Tongue (tissue), 2 donors: ENCODE results near the gene ZBED1. TPM values are rescaled to one million over a fixed set of nuclear protein-coding genes. Genes with fewer than 3 reads are reported as not detected.
"Not testable (repeated sequence)": the region's sequence is repeated elsewhere in the genome, so short reads cannot be mapped to it uniquely, and the experiment has no call there.

Experiments
- DNase-seq: peaks from one replicate; pipeline ENCODE4 v3.0.0-alpha.2; 2015
- total RNA-seq: library from RNA; depleted of rRNA; stranded (reverse); fragments of >200 nt; gene quantifications from one replicate; pipeline ENCODE4 v1.2.3, GENCODE V29; 2014

The ZBED1 gene
- total RNA-seq, 1 donor from 2014 or later: 33.6 TPM

GRCh38 chrX:2519638-2520037, 18.9 kb upstream of the ZBED1 start:
- DNase-seq: not testable (repeated sequence)

DNA sequence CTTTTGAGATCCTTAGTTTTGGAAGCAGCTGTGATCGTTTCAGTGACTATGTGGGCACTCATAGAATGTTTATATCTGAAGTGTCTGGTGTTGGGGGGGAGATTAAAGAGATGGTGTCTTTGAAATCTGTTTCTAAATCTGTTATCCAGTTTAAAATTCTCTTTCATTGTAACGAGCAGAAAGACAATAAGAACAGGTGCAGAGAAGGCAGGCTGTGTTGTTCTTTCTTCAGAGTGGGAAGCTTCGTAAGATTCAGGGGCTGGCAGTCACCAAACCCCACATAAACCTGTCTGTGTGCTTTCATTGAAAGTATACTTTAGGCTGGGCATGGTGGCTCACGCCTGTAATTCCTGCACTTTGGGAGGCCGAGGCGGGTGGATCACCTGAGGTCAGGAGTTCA, 16.3 kb upstream of the ZBED1 start:
- no peak for DNase-seq

DNA sequence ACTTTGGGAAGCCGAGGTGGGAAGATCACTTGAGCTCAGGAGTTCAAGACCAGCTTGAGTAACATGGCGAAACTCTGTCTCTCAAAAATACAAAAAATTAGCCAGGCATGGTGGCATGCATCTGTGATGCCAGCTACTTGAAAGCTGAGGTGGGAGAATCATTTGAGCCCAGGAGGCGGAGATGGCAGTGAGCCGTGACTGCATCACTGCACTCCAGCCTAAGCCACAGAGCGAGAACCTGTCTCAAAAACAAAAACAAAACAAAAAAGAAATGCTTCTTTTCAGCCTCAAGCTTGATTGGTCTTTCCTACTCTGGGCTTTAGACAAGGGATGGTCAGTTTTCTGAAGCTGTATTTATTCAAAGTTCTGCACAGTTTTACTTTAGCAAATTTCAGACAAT, 15.8 kb upstream of the ZBED1 start:
- DNase-seq: no peak

DNA sequence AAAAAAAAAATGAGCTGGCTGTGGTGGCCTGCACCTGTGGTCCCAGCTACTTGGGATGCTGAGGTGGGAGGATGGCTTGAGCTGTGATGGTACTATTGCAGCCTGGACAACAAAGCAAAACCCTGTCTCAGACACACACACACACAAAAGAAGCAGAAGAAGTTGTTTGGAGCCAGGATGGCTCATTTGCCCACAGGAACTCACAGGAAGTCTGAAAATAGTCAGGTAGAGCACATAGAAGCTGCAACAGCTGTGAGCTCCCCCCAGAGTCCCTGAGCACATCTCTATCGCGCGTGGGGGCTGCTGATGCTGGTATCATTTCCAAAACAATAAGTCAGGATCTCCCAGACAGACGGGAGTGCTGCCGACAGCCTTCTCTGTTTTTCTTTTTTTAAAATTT, 13.4 kb upstream of the ZBED1 start:
- DNase-seq: no peak

- no peak for DNase-seq
Measured at GRCh38 chrX:2513121-2513664, 12.4 kb upstream of the ZBED1 start.

- DNase-seq: no peak
Measured at GRCh38 chrX:2512501-2512900, 11.7 kb upstream of the ZBED1 start.

- no peak for DNase-seq
Measured at GRCh38 chrX:2511326-2511725, 10.6 kb upstream of the ZBED1 start.

- DNase-seq: no peak
Measured at GRCh38 chrX:2508648-2509335, 8.0 kb upstream of the ZBED1 start.

GRCh38 chrX:2507904-2508627, 7.3 kb upstream of the ZBED1 start:
- no peak for DNase-seq

GRCh38 chrX:2507196-2507595, 6.4 kb upstream of the ZBED1 start:
- no peak for DNase-seq

- DNase-seq: not testable (repeated sequence)
Measured at GRCh38 chrX:2505341-2505740, 4.6 kb upstream of the ZBED1 start.

- DNase-seq: no peak
Measured at GRCh38 chrX:2504706-2505332, 4.0 kb upstream of the ZBED1 start.

DNA sequence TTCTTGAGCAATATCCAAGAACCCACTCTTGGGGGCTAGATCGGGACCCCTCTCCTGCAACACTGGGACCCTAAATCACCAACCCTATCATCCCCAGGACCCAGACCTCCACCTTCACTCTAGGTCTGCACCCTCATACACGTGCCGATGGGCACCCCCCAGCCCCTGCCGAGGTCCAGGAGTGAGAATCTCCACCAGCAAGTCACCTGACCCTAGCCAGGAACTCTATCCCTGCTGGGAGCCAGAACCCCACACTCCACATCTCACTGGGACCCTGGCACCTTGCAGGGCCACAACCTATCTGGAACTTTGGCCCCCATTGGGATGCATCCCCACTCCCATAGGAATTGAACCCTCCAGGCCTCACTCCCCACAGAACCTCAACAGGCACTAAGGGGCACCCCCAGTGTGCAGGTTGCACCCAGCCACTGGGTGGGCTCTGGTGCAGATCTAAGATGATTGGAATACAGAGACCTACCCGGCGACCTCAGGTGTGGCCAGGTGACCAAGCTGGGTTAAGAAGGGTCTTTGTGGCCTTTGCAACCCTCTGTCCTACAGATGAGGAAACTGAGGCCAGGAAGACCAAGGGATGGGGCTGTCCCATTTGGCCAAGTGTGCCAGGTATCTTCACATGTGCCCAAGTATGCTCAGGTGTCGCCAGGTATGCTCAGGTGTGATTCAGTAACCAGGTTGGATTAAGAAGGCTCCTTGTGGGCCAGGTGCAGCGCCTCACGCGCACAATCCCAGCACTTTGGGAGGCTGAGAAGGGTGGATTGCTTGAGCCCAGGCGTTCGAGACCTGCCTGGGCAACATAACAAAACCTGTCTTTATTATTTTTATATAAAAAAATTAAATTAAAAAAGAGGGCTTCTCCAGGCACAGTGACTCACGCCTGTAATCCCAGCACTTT, 3.1 kb upstream of the ZBED1 start:
- DNase-seq: no peak

DNA sequence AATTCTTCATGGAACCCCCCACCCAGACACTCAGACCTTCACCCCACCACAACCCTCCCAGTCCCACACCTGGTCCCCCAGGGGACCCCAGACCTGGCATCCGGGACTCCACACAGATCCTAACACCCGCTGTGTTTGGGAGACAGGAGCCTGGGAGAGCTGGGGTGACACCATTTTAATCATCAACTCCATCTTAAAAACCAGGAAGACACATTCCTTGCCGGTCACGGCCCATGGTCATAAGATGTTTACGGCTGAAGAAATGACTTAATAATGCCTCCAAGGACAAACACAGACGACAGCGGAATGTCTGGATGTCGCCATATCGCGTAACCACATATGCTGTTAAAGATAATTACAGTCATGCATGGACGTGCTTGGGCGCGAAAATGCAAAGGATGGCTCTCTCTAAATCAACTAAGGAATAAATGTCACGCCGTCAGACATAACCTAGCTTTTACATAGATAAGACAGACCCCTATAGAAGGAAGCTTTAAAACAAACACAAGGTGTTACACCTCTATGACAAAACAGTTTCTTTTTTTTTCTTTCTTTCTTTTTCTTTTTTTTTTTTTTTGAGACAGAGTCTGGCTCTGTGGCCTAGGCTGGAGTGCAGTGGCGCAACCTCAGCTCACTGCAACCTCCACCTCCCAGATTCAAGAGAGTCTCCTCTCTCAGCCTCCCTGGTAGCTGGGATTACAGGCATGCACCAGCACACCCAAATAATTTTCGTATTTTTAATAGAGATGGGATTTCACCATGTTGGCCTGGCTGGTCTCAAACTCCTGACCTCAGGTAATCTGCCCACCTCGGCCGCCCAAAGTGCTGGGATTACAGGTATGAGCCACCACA, 2.1 kb upstream of the ZBED1 start:
- DNase-seq: no peak

DNA sequence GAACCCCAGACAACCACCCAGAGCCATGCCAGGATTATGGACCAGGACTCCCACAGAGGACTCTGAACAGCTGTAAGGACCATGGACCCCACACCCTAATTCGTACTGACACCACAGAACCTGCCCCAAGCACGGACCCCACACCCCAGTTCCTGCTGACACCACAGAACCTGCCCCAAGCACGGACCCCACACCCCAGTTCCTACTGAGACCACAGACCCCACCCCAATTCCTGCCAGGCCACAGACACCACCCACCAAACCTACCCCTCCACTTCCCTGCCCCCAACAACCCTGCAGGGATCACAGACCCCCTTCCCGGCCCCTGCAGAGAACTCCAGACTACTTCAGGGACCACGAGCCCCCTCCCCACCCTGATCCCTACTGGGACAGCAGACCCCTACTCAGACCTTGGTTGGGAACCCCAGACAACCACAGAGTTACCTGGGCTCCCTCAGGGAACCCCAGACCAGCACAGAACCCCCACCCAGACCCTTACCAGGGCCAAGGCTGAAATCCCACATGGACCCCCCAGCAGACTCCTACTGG, 1.4 kb upstream of the ZBED1 start:
- no peak for DNase-seq

DNA sequence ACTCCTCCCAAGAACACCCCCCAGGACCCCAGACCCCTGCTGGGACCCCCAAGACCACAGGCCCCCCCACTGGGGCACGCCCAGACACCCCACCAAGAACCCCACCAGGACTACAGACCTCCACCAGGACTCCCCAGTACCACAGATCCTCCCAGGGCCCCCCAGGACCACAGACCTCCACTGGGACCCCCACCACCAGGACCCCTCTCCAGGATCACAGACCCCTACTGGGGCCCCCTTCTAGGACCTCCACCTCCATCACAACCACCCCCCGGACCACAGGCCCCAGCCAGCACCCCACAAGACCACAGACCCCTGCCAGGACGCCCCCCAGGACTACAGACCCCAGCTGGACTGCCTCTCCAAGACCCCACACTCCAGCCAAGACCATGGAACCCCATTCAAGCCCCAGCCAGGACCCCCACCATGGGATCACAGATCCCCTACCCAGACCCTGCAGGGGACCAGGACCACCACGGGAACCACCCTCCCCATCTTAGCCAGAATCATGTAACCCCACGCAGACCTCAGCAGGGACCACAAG, 855 bp upstream of the ZBED1 start:
- no peak for DNase-seq

DNA sequence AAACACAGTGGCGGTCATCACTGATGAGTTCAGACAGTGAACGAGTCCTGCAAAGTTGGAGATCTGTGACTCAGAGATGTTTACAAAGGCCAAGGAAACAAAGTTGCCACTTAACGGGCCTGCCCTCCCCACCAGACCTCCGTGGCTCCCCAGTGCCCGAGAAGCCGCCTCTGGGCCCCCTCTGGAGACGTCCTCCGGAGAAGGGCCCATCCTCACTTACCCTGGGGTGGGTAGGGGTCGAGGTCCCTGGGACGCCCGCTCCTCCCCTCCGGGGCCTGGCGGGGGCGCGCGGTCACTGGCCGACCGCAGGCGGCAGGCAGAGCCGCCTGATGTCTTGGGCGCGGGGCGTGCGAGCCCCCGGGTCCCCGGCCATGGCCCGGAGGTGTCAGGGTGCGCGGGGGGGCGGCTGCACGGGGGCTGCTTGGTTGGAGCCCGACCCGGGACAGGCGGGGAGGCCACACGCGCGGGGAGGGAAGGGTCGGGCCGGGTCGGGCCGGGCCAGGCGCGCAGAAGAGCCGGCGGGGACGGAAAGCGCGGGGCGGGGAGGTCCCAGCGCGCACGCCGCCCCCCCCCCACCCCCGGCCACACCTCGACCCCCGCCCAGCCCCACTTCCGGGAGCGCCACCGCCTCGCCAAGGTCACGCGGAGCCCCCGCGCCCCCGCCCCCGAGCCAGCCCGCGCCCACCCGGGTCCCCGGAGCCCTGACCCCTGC, 529 bp downstream of the ZBED1 start:
- peak; percentile 59 for DNase-seq

DNA sequence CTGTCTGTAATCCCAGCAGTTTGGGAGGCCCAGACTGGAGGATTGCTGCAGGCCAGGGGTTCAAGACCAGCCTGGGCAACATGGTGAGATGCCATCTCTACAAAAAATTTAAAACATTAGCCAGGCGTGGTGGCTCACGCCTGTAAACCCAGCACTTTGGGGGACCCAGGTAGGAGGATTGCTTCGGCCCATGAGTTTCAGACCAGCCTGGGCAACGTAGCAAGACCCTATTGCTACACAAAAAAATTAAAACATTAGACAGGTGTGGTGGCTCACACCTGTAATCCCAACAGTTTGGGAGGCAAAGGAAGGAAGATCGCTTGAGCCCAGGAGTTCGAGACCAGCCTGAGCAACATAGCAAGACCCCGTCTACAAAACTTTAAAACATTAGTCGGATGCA, 1.3 kb downstream of the ZBED1 start:
- no peak for DNase-seq

GRCh38 chrX:2498781-2499302, 1.9 kb downstream of the ZBED1 start:
- peak; percentile 65 for DNase-seq
